RPMI8226 (cell line): ENCODE results near the gene ENAH.
"Not testable (repeated sequence)": the region's sequence is repeated elsewhere in the genome, so short reads cannot be mapped to it uniquely, and the experiment has no call there.

Source experiments
- DNase-seq: peaks from one replicate; pipeline ENCODE4 v3.0.0-alpha.2; 2015

The ENAH gene

DNA sequence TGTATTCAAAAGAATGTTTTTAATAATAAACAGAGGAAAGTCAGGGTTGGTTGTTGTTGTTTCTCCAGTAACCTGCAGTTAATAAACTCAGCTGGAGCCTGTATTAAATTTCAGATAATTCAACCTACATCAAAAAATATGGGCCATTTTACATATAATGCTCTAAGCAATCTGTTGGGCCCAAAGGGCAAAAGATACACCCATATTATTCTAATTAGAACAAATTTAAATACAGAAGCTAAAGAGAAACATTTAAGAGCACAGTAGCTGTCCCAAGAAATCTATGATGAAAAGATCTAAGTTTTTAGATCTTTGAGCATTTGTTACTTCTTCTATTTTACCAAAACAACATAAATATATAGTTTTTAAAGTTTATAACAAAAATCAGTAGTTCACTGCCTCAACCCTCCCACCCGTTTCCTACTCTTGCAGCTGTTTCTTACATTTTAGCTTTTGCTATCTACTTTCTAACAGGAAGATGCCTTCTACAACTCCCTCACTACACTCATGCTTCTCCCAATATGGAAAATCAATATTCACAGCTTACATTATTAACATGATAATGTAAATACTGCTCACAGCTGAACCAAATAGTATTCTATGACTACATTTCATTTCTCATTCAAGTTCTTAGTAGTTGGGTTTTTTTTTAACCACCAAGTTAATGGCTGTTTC lies 130.2 kb downstream of the ENAH start:
- DNase-seq = no peak

DNA sequence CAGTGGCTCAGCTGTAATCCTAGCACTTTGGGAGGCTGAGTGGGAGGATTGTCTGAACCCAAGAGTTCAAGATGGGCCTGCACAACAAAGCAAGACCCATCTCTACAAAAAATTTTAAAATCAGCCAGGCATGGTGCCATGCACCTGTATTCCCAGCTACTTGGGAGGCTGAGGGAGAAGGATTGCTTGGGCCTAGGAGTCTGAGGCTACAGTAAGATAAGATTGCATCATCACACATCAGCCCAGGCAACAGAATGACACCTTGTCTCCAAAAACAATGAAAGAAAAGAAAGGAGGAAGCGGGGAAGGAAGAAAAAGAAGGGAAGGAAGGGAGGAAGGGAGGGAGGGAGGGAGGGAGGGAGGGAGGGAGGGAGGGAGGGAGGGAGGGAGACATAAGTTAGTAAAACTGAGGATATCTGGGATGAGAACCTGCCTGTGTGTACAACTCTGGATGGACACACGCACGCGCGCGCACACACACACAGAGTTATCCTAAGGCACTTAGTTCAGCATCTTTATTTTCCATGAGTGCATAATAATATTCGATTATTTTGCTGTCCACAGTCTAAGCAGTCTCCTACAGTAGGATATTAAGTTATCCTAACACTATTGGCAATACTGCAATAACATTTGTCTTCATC lies 132.2 kb downstream of the ENAH start:
- DNase-seq = no peak

DNA sequence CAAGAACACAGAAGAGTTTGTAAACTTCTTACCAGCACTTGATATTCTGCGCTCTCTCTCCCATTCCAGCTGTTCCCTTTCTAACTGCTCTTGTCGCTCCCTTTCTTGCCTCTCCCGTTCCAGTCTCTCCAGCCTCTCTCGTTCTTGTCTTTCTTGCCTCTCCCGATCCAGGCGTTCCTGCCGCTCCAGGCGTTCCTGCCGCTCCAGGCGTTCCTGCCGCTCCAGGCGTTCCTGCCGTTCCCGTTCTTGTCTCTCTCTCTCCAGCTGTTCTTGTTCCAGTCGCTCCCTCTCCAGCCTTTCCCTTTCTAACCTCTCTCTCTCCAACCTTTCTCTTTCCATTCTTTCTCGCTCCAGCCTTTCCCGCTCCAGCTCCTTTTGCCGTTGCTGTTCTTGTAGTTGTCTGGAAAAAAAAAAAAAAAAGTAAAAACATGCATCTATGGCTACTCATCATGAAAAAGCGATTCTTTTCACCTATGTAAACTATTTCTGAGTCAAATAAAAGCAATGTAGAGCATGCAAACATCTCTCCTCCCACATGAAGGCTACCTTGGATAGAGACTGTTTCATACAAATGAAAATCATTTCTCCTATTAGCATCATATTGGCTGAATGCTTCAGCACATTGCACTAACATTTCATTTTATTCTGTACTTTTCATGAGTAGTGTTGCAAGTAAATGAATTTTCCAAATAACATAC lies 133.6 kb downstream of the ENAH start:
- DNase-seq = no peak

DNA sequence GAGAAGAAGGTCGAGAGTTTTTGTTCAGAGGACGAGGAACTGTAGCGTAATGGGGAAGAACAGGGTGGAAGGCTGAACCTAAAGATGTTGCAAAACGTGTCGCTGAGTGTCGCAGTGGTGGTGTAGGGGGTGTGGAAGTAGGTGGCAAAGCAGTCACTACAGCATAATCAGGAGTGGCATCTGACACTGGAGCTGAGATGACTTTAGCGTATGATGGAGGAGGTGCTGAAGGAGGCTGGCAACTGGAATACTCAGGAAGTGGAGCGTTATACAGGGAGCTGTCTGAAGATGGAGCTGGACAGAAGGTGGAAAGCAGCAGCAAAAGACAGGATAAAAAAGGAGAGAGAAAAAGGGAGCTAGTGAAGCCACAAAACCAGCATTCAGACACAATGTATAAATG lies 135.2 kb downstream of the ENAH start:
- no peak for DNase-seq

DNA sequence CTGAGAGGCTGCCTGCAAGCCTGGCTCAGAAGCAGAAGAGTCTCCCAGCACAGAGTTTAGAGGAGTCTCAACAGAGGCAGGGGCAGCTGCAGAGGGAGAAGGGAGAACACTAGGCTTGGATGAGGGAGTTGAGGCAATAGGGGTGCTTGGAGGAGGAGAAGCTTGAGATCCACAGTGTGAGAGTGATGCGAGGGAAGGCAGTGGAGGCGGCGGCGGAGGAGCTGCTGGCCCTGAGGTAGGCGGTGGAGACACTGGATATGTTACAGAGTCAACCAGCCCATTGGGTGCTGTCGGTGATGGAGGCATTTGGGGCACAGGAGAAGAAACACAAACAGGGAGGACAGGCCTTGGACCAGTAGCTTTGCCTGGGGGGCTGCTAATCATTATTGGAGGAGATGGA lies 135.7 kb downstream of the ENAH start:
- DNase-seq = no peak

DNA sequence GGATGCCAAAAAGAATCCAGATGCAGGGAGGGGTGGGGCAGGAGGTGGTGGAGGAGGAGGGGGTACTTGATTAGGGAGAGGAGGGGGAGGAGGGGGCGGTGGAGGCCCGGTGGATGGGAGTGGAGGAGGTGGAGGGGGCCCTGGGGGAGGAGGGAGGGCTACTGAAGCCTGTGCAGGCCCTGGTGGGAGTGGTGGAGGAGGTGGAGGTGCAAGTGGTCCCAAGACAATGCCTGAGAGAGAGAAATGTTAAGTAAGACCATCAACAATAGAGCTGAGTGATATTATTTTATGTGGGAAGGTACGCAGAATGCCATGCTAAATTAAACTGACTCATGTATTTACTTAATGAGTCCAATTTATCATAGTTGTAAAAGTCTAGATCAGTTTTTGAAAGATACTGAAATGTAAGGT lies 138.2 kb downstream of the ENAH start:
- no peak for DNase-seq

DNA sequence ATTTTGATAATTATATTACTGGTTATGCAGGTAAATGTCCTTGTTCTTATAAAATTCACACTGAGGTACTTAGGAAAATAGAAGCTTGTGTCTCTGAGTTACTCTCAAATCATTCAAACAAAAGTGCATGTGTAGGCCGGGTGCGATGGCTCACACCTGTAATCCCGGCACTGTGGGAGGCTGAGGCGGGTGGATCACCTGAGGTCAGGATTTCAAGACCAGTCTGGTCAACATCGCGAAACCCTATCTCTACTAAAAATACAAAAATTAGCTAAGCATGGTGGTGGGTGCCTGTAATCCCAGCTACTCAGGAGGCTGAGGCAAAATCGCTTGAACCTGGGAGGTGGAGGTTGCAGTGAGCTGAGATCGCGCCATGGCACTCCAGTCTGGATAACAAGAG lies 139.3 kb downstream of the ENAH start:
- DNase-seq = not testable (repeated sequence)

DNA sequence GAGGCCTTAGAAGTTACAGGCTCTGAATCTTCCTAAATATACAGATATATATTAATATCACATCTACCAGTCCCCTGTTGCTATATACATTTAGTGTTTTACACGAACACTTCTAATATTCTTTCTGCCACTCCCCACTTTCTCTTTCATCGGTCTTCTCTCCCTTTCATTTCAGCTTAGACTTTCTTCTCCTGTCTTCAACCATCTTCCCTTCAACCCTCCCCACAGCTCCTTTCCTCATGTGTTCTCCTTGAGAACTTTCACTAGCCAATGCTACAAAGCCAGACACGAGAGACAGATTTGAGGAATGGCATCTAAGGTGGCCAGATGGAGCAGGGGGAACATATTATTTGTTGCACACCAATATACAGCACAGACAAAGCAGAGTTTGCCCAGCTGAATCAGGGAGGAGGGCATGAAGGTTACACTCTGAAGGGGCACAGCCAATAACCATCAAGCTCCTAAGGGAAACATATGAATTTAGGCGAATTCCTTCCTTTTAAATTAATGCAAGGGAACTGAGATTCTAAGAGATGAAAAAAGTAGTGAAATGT lies 141.0 kb downstream of the ENAH start:
- DNase-seq = no peak

DNA sequence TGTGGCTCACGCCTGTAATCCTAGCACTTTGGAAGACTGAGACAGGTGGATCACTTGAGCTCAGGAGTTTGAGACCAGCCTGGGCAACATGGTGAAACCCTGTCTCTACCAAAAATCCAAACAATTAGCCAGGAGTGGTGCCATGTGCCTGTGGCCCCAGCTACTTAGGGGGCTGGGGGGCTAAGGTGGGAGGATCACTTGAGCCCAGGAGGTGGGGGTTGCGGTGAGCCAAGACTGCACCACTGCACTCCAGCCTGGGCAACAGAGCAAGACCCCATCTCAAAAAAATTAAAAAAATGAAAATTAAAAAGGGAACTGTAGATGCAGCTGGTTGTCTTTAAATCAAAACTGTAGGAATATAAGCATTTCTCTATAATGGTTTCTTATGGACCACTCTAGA lies 142.2 kb downstream of the ENAH start:
- not testable (repeated sequence) for DNase-seq

DNA sequence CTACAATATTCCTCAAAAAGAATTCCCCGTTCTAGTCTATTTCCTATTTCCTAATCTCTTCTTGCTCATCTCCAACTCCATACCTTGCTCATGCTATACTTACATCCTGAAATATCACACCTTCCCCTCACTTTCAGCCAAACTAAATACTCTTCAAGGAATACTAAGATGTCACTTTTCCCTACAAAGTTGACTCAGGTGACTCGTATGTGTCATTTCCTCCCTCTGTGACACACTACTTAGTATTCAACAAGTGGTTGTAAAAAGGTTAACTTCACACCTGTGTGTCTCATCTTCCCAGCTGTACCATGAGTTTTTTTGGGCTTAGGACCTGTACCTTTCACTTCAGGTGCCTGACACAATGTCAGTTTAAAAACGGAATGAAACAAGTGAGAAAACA lies 143.2 kb downstream of the ENAH start:
- DNase-seq = no peak

DNA sequence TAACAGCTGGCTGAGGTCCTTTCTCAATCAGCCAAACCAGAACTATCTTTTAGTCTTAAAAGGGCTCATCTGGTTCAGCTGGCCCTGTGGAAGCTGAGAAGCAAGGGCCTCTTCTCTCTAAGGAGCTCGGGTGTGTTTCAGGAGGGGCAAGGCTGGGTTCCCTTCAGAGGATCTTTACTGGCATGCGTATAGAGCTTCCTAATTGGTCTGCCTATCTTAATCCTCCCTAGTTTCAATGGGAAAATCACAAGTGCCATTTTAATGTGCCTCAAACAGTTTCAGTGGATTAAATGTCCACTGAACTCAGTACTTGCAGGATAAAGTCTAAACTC lies 143.6 kb downstream of the ENAH start:
- no peak for DNase-seq

DNA sequence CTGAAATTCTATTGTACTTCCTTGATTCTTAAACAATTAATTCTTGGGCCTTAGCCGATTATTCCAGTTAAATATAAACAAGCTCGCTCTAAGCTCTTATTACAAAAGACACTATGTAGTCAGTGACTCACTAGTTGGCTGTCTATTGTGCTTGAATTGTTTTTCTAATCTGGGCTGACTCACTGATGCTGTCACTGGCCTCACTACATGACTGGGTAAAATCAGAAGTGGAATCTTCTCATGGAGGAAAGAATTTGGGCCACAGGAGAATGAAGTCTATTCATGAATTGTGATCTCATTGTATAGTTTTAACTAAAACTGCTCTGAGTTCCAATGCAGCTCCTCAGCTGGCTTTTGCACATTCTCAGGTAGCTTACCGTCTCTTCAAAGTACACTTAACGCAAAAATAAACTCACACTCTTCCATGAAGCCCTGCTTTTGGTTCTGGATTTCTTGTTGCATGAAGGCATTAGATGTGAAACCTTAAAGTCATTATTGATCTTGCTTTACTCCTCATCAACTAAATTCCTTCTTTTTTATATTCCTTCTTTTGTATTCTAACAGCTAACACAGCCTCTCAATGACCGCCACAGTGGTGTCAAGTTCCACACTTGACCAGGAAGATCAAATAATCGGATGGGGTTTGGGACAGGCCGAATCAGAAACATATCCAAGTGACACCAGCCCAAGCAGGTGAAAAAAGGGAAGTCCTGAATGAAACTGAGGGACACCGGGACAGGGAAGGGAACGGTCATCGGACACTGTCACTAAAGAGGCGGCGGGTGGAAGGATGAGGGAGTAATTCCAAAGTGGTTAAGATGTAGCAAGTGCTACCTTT lies 144.2 kb downstream of the ENAH start:
- DNase-seq = no peak

DNA sequence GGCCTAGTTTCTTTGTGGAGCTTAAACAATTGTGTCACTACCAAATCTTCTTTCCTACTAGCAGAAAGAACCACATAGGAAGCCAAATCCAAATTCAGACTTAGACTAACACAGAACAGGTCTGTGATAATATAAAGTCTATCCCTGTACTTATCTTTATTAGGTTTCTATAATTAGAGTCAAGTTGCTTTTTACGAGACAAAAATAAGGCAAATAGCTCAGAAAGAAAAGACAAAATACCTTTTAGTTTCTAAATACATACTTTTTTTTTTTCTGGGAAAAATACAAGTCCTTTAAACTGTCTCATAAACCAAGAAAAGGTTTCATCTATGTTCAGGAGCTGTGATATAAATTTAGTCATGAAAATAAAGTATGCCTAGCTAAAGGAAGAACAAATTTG lies 146.2 kb downstream of the ENAH start:
- no peak for DNase-seq

DNA sequence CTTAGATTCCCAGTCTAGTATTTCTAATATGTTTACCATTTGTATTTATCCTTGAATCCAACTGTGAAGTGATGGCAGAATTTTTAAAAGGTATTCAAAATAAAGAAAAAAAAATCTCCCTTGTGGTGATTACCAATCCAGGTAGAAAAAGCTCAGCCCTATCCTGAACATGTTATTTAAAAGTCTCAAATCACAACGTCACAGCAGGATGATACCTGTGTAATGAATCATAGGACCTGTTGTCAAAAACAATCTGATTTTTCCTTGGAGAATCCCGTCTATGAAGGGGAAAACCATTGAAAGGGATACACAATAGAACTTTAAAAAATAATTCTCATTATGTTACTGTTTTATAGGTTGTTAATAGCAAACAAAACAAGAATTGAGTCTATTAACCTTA lies 148.1 kb downstream of the ENAH start:
- DNase-seq = no peak

DNA sequence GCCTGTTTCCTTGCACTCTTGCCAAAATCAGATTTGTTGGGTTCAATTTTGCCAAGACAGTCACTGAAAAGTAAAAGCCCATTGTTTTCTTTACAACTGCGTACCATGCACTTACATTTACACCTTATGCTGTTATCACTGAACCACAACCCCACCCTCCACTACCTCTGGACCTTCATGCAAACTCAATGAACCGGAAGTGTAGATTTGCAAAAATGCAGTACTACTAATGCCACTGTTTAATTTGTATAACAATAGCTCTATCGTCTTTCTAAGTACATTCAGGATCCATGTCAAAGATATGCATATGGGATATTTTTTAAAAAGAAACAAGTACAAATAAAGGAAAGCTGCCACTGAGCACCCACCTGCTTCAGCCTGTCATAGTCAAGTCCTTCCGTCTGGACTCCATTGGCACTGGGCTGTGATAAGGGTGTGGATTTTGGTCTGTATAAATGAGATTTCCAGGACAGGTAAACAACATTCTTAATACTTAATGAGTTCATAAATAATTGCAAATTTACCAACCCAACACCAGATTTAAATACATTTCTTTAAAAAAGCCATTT lies 152.2 kb downstream of the ENAH start:
- DNase-seq = no peak

DNA sequence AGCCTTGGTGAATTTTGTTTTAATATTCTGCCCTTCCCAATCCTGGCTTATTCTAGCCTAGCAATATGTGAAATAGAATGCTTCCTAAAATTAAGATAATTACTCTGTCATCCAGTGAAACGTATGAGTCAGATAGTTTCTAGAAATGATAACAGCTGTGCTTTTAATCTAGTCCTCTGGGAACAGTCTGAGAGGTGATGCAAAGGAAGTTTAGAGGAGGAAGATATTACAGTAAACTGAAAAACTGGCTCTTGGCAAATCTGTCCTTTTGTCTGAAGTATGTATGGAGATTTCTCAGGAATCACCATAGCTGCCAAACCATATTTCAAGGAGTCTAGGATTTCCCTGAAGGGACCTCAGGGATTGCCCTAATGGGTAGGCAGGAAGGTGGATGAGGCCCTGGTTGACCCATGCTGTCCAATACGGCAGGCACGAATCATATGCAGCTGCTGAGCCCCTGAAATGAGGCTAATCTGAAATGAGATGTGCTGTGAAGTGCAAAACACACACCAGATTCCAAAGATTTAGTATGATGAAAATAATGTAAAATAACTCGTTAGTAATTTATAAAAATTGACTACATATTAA lies 154.3 kb downstream of the ENAH start:
- DNase-seq = no peak

DNA sequence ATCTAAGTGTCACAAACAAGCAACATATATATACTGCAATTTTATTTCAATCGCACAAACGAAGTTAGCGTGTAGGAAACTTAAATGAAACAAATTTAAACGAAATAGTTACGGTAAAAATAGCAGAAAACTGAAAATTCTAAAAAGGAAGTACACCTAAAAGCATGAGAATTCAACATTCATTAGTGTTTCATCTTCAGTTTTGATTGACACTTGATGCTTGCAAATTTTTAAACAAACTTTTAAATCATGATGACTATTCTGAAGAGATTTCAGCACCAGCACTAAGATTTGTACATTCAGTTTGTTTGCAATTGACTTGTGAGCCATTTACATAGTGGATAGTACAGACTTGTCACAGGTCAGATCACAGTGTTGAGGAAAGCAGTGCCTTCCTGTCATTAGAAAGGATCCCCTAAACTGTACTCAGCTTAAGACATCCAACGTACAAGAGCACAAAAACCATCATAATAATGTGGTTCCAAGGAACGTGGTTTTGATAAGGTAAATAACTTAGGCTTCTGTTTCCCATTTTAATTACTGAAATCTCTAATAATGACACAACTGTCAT lies 158.0 kb downstream of the ENAH start:
- no peak for DNase-seq

DNA sequence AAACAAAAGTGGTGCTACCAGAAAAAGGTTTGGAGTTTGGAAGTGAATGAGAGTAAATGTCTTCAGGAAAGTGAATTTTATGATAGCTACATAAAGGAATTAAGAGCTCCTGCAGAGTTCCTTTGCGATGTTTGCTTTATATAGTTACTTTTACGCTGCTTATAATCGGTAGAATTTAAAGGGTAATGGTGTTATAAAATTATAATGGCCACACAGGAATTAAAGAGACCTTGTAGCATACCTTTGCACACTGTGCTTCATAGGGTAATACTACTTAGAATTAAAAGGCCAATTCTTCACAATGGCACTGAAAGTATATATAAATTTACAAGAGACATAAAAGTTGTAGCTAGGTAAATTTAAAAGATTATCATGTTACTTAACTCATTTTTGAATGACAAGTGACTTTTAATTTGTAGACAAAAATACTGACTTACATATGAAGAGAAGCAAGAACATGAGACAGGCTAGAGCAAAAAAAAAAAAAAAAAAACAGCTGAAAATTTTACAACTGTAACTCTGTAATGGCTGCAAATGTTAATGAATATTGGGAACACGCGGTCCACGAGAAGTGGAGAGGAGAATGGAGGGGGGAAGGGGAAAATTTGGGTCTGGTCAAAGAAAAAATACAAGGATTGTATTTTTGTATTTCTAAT lies 159.2 kb downstream of the ENAH start:
- DNase-seq = no peak

DNA sequence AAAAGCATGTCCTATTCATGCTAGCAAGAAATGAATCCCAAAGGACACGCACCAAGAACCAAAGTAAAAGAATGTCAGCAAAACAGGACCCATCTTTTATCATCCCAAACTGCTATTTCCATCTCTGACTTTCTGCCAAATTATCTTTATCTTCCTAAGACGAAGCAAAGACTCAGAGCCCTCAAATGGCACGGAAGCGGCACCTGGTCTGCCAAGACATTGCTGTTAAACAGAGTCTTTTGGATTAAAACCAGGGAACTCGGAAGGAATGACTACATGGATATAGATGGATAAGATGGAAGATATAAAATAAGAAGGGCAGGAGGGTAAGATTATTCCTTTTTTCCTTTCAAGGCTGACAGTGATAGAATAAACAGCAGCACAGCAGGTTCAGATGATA lies 164.2 kb downstream of the ENAH start:
- no peak for DNase-seq

DNA sequence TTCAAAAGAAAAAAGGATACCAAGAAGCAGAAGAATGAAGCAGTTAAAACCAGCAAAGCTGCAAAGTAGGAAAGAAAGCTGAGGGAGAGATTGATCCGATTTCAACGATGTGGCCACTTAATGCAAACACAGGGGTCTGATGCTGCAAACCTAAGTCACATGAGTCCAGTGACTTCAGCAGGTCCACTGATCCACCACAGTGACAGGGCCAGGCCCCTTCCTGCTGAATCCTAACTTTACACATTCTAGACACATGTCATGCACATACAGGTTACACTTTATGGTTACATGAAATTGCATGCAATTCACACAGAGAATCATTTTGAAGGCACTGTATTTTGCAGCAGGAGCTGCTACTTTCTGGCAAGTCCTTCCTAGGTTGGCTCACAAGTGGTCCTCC lies 166.1 kb downstream of the ENAH start:
- DNase-seq = no peak

DNA sequence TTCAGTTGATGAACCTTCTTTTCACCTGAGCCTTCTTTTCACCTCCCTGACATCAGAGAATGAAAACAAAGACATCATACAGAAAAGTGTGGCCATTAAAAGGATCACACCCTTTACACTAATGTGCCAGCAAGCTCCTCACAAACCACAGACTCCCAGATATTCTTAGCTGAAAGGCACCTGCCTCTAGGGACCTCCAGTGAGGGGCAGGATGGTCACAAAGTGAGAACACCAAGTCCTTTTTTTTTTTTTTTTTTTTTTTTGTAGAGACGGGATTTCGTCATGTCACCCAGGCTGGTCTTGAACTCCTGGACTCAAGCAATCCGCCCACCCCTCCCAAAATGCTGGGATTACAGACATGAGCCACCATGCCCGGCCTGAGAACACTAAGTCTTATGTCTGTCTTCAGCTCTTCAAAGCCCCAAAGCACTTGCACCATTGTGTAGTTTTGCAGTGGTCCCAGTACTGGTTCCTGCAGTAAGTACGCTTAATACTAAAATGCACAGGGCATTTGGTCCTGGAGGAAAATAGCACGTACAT lies 166.9 kb downstream of the ENAH start:
- DNase-seq = no peak
